ENCODE data around the gene MTMR12. TPM values are rescaled to one million over a fixed set of nuclear protein-coding genes. Genes with fewer than 3 reads are reported as not detected.

MTMR12 gene
- total RNA-seq, 1 experiment from 2014 or later = 16.0 TPM

DNA sequence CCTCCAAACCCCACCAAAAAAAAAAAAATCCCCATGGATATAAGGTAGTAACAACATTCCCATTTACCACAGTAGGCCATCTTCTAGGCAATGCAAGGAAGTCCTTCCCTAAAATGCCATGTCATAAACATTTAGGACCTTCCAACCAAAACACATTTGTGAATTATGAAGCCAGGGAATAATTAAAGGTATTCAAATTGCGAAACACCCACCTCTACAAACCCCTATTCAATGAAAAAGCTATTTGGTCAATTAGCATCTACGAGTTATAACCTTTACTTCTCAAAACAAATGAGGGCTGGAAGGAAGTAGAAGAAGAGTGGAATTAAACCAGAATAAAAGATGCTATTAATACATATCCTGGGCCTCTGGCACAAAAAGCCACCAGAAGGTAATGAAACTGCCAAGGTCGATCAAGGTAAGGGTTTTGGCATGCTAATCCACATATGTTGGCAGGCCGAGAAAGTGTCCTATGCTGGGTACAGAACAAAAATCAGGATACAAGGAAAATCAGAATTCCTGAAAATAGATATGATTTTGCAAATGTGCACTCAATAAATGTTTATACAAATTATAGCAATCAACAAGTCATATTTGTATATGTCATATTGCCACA lies 47.7 kb downstream of the MTMR12 start:
- BruUV-seq (replicated peaks) = no TSS peak
- H2AFZ ChIP-seq (ENCODE audit: low read length) = no peak overlapping the region
- no peaks in the 10 kb centered on the region for H3K79me2 ChIP-seq (ENCODE audit: low read length)
- H3K4me1 ChIP-seq (ENCODE audit: insufficient read depth, low read length) = no peaks in the 10 kb centered on the region
- H3K4me2 ChIP-seq (ENCODE audit: low read length) = no peak overlapping the region
- no peak for ATAC-seq
- H4K20me1 ChIP-seq (ENCODE audit: low read length) = no peaks in the 10 kb centered on the region
- no peaks in the 10 kb centered on the region for H3K9me3 ChIP-seq (ENCODE audit: low read length)
- H3F3A ChIP-seq (ENCODE audit: low read length, unreplicated experiment) = no peaks in the 10 kb centered on the region
- POLR2A ChIA-PET (ENCODE audit: unreplicated experiment) = no interaction called here
- intact Hi-C loops (cut with micrococcal nuclease) = no loop called here
- no peaks in the 10 kb centered on the region for H3K9me2 ChIP-seq (replicated peaks; ENCODE audit: low read length)
- H3K9ac ChIP-seq (ENCODE audit: low read length) = no peak overlapping the region
- no peak overlapping the region for H3K27ac ChIP-seq (ENCODE audit: low read length)
- TF ChIP-seq EZH2phosphoT487 (IDR thresholded peaks at IDR 0.05; ENCODE audit: borderline replicate concordance, low read length) (no peak), EZH2 (IDR thresholded peaks at IDR 0.05; ENCODE audit: low read length, unreplicated experiment) (no peak)
- TF ChIP-seq, protein P1, sequence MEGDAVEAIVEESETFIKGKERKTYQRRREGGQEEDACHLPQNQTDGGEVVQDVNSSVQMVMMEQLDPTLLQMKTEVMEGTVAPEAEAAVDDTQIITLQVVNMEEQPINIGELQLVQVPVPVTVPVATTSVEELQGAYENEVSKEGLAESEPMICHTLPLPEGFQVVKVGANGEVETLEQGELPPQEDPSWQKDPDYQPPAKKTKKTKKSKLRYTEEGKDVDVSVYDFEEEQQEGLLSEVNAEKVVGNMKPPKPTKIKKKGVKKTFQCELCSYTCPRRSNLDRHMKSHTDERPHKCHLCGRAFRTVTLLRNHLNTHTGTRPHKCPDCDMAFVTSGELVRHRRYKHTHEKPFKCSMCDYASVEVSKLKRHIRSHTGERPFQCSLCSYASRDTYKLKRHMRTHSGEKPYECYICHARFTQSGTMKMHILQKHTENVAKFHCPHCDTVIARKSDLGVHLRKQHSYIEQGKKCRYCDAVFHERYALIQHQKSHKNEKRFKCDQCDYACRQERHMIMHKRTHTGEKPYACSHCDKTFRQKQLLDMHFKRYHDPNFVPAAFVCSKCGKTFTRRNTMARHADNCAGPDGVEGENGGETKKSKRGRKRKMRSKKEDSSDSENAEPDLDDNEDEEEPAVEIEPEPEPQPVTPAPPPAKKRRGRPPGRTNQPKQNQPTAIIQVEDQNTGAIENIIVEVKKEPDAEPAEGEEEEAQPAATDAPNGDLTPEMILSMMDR (conservative IDR thresholded peaks at IDR 0.05; ENCODE audit: low read depth, low read length) = no peak
- no peak overlapping the region for H3K4me3 ChIP-seq (ENCODE audit: low read length)
- CTCF ChIA-PET = no interaction called here
- H3K27me3 ChIP-seq (ENCODE audit: low read length) = no peaks in the 10 kb centered on the region
- peaks cover 34% of the 10 kb centered on the region for H3K36me3 ChIP-seq (ENCODE audit: low read depth, low read length)
- no peak for DNase-seq

DNA sequence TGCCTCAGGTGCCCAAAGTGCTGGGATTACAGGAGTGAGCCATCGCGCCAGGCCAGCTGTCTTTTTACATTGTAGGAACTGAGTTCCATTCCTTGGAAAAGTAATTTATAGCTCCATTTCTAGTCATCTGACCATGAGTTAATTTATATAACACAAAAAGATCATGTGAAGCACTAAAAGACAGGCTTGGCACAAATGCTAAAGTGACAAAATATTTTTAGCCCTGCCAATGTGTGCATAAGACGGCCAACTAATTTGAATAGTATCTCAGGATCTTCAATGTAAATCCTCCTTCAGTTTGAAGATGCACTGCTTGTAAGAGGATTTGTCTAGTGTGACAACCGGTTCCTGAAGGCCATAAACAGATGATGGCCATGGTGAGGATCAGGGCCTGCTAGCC lies 49.1 kb downstream of the MTMR12 start:
- peaks cover 38% of the 10 kb centered on the region for H3K36me3 ChIP-seq (ENCODE audit: low read depth, low read length)
- CTCF ChIA-PET = no interaction called here

DNA sequence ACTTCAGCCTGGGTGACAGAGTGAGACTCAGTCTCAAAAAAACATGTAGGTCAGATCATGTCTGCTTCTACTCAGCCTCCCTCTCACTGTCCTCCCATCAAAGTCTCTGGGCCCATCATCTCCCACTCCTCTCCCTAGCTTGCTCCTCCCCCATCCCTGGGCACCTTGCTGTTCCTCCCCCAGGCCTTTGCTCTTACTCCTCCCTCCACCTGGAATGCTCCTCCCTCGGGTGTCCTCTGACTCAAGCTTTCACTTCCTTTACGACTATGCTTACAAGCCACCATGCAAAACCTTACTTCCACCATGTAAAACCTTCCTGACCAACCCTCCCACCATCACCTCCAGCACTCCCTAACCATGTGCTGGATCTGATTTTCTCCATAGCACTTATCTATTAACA lies 51.5 kb downstream of the MTMR12 start:
- H3K4me2 ChIP-seq (ENCODE audit: low read length) = no peak overlapping the region
- DNase-seq (no peak), ATAC-seq (no peak)
- POLR2A ChIA-PET (ENCODE audit: unreplicated experiment) = no interaction called here
- H3K4me1 ChIP-seq (ENCODE audit: insufficient read depth, low read length) = no peaks in the 10 kb centered on the region
- H3K27ac ChIP-seq (ENCODE audit: low read length) = no peak overlapping the region
- no peak overlapping the region for H3K4me3 ChIP-seq (ENCODE audit: low read length)
- CTCF ChIA-PET = no interaction called here
- H3K36me3 ChIP-seq (ENCODE audit: low read depth, low read length) = peaks cover 43% of the 10 kb centered on the region
- H4K20me1 ChIP-seq (ENCODE audit: low read length) = no peaks in the 10 kb centered on the region
- no peak for TF ChIP-seq EZH2phosphoT487 (IDR thresholded peaks at IDR 0.05; ENCODE audit: borderline replicate concordance, low read length)
- no peak for TF ChIP-seq EZH2 (IDR thresholded peaks at IDR 0.05; ENCODE audit: low read length, unreplicated experiment)
- TF ChIP-seq, protein P1 (conservative IDR thresholded peaks at IDR 0.05; ENCODE audit: low read depth, low read length) = no peak
- H3K79me2 ChIP-seq (ENCODE audit: low read length) = no peaks in the 10 kb centered on the region
- BruUV-seq (replicated peaks) = no TSS peak
- no peak overlapping the region for H3K9ac ChIP-seq (ENCODE audit: low read length)
- intact Hi-C loops (cut with micrococcal nuclease) = no loop called here
- H2AFZ ChIP-seq (ENCODE audit: low read length) = no peak overlapping the region
- H3F3A ChIP-seq (ENCODE audit: low read length, unreplicated experiment) = no peaks in the 10 kb centered on the region
- no peaks in the 10 kb centered on the region for H3K27me3 ChIP-seq (ENCODE audit: low read length)
- no peaks in the 10 kb centered on the region for H3K9me3 ChIP-seq (ENCODE audit: low read length)
- no peaks in the 10 kb centered on the region for H3K9me2 ChIP-seq (replicated peaks; ENCODE audit: low read length)

More for the DNA sequence above, 49.1 kb downstream of the MTMR12 start:
- Histone ChIP-seq H3K9ac (ENCODE audit: low read length) (no peak overlapping the region), H3K27me3 (ENCODE audit: low read length) (no peaks in the 10 kb centered on the region), H3F3A (ENCODE audit: low read length, unreplicated experiment) (no peaks in the 10 kb centered on the region), H3K4me3 (ENCODE audit: low read length) (no peak overlapping the region), H3K4me1 (ENCODE audit: insufficient read depth, low read length) (no peaks in the 10 kb centered on the region), H3K27ac (ENCODE audit: low read length) (no peak overlapping the region), H3K79me2 (ENCODE audit: low read length) (no peaks in the 10 kb centered on the region), H3K9me3 (ENCODE audit: low read length) (no peaks in the 10 kb centered on the region), H4K20me1 (ENCODE audit: low read length) (no peaks in the 10 kb centered on the region), H2AFZ (ENCODE audit: low read length) (no peak overlapping the region), H3K9me2 (replicated peaks; ENCODE audit: low read length) (no peaks in the 10 kb centered on the region), H3K4me2 (ENCODE audit: low read length) (no peak overlapping the region)
- DNase-seq (no peak), ATAC-seq (no peak)
- intact Hi-C loops (cut with micrococcal nuclease) = no loop called here
- POLR2A ChIA-PET (ENCODE audit: unreplicated experiment) = no interaction called here
- BruUV-seq (replicated peaks) = no TSS peak
- TF ChIP-seq EZH2phosphoT487 (IDR thresholded peaks at IDR 0.05; ENCODE audit: borderline replicate concordance, low read length) = no peak

Data from PC-3 (cell line).